IMR-90 (cell line): ENCODE results near the gene MRPL11. TPM values are rescaled to one million over a fixed set of nuclear protein-coding genes. Genes with fewer than 3 reads are reported as not detected.

Experiments used
- ATAC-seq: fragments of 200-7000 bp; cut with Tn5 transposase; 2 replicates; pipeline ENCODE4 v1.9.1; 2020; ENCODE audit warnings: low read depth, mild to moderate bottlenecking, moderate library complexity
- BruUV-seq: library from RNA; stranded (reverse); fragments of 400-500 nt; replicated peaks from 2 replicates; lab custom pipeline; 2021; lab: Mats Ljungman, UMichigan
- CTCF ChIA-PET: fragments of 300-600 bp; formaldehyde crosslinking; extraction: SDS; loops from one replicate; lab custom pipeline; 2021; ENCODE audit warnings: antibody characterized with exemption; lab: Yijun Ruan, JAX
- POLR2A ChIA-PET: fragments of 300-600 bp; sonication (Branson Sonifier 250); formaldehyde crosslinking; loops from one replicate; lab custom pipeline; 2022; ENCODE audit warnings: antibody characterized with exemption; ENCODE audit not compliant: unreplicated experiment; lab: Charles Lee
- DNase-seq: peaks from one replicate; pipeline ENCODE4 v3.0.0; 2013
- H2AFZ ChIP-seq: replicated peaks from 2 replicates; pipeline ENCODE3; 2013; ENCODE audit warnings: low read length, mild to moderate bottlenecking; ENCODE audit not compliant: poor library complexity
- H2AK5ac ChIP-seq: 2 replicates; pipeline ENCODE4 v1.6.1; 2013; ENCODE audit warnings: low read depth, low read length, inconsistent platforms
- H2AK9ac ChIP-seq: replicated peaks from 2 replicates; pipeline ENCODE3; 2013; ENCODE audit warnings: mild to moderate bottlenecking, low read depth, low read length, moderate library complexity; ENCODE audit not compliant: poor library complexity
- H2BK120ac ChIP-seq: 2 replicates; pipeline ENCODE4 v1.6.1; 2013; ENCODE audit warnings: low read depth, low read length, inconsistent platforms
- H2BK15ac ChIP-seq: 3 replicates; pipeline ENCODE4 v1.6.1; 2013; ENCODE audit warnings: low read depth, low read length, inconsistent platforms
- H2BK20ac ChIP-seq: 2 replicates; pipeline ENCODE4 v1.6.1; 2013; ENCODE audit warnings: low read depth, mild to moderate bottlenecking, inconsistent platforms, low read length, moderate library complexity
- H2BK5ac ChIP-seq: 2 replicates; pipeline ENCODE4 v1.6.1; 2013; ENCODE audit warnings: mild to moderate bottlenecking, low read depth, low read length, inconsistent platforms; ENCODE audit not compliant: poor library complexity, severe bottlenecking
- H3K14ac ChIP-seq: replicated peaks from 2 replicates; pipeline ENCODE4 v1.6.1; 2013; ENCODE audit warnings: low read depth, low read length, inconsistent platforms
- H3K18ac ChIP-seq: 2 replicates; pipeline ENCODE4 v1.6.1; 2013; ENCODE audit warnings: low read depth, low read length, control low read depth
- H3K23ac ChIP-seq: 2 replicates; pipeline ENCODE4 v1.6.1; 2013; ENCODE audit warnings: low read depth, low read length, inconsistent platforms
- H3K27ac ChIP-seq: 2 replicates; pipeline ENCODE4 v1.5.1; 2013; ENCODE audit warnings: mild to moderate bottlenecking, control low read depth, low read length; ENCODE audit not compliant: insufficient read depth
- H3K27me3 ChIP-seq: 2 replicates; pipeline ENCODE4 v1.6.1; 2013; ENCODE audit warnings: low read length; ENCODE audit not compliant: control insufficient read depth, insufficient read depth
- H3K36me3 ChIP-seq: 2 replicates; pipeline ENCODE4 v1.6.1; 2013; ENCODE audit warnings: low read length, mixed read lengths; ENCODE audit not compliant: control insufficient read depth, insufficient read depth
- H3K4ac ChIP-seq: 2 replicates; pipeline ENCODE4 v1.6.1; 2013; ENCODE audit warnings: low read depth, low read length, inconsistent platforms
- H3K4me1 ChIP-seq: 2 replicates; pipeline ENCODE4 v1.6.1; 2013; ENCODE audit warnings: low read length, mixed read lengths; ENCODE audit not compliant: control insufficient read depth, insufficient read depth
- H3K4me2 ChIP-seq: 2 replicates; pipeline ENCODE4 v1.6.1; 2013; ENCODE audit warnings: low read depth, mild to moderate bottlenecking, control low read depth, low read length, moderate library complexity
- H3K4me3 ChIP-seq: 2 replicates; pipeline ENCODE4 v1.5.1; 2013; ENCODE audit warnings: low read depth, mild to moderate bottlenecking, control low read depth, low read length, moderate library complexity; ENCODE audit not compliant: insufficient read depth
- H3K56ac ChIP-seq: 2 replicates; pipeline ENCODE4 v1.6.1; 2013; ENCODE audit warnings: low read length, inconsistent platforms; ENCODE audit not compliant: insufficient read depth; ENCODE audit errors: extremely low read depth
- H3K79me1 ChIP-seq, 2 experiments: 2 replicates each; pipeline ENCODE4 v1.6.1; 2013; ENCODE audit warnings: low read length in 2 of 2, inconsistent platforms in 1 of 2, low read depth in 1 of 2
- H3K9ac ChIP-seq: 2 replicates; pipeline ENCODE4 v1.6.1; 2013; ENCODE audit warnings: low read depth, low read length, control low read depth
- H3K9me1 ChIP-seq: 2 replicates; pipeline ENCODE4 v1.6.1; 2013; ENCODE audit warnings: low read length, inconsistent platforms; ENCODE audit not compliant: insufficient read depth
- H3K9me3 ChIP-seq: 2 replicates; pipeline ENCODE4 v1.6.1; 2013; ENCODE audit warnings: low read length; ENCODE audit not compliant: control insufficient read depth, insufficient read depth
- H4K20me1 ChIP-seq: 2 replicates; pipeline ENCODE4 v1.6.1; 2013; ENCODE audit warnings: low read length, inconsistent platforms; ENCODE audit not compliant: insufficient read depth
- H4K5ac ChIP-seq: 2 replicates; pipeline ENCODE4 v1.6.1; 2013; ENCODE audit warnings: mild to moderate bottlenecking, low read depth, low read length, control low read depth
- H4K8ac ChIP-seq, 2 experiments: 2 replicates each; pipeline ENCODE4 v1.6.1; 2013; ENCODE audit warnings: low read depth in 2 of 2, low read length in 2 of 2, control low read depth in 1 of 2, inconsistent platforms in 1 of 2
- H4K91ac ChIP-seq: 2 replicates; pipeline ENCODE4 v1.6.1; 2013; ENCODE audit warnings: low read depth, low read length, inconsistent platforms; ENCODE audit not compliant: insufficient read depth
- BHLHE40 ChIP-seq: fragments of 150-350 bp; IDR thresholded peaks from 2 replicates; pipeline ENCODE4 v1.6.1; 2016; ENCODE audit warnings: mild to moderate bottlenecking, low read depth, low read length
- CEBPB ChIP-seq: IDR thresholded peaks from 2 replicates; pipeline ENCODE4 v1.6.1; 2012; ENCODE audit warnings: low read depth, low read length, improper control_type of control experiment
- CHD1 ChIP-seq: IDR thresholded peaks from 2 replicates; pipeline ENCODE4 v1.6.1; 2012; ENCODE audit warnings: low read depth, low read length, improper control_type of control experiment
- FOS ChIP-seq: fragments of 150-350 bp; IDR thresholded peaks from 2 replicates; pipeline ENCODE4 v1.6.1; 2016; ENCODE audit warnings: low read depth, low read length
- MAFK ChIP-seq: IDR thresholded peaks from 2 replicates; pipeline ENCODE4 v1.6.1; 2012; ENCODE audit warnings: low read depth, low read length, improper control_type of control experiment
- MAZ ChIP-seq: IDR thresholded peaks from 2 replicates; pipeline ENCODE4 v1.6.1; 2012; ENCODE audit warnings: low read depth, mild to moderate bottlenecking, low read length, improper control_type of control experiment, moderate library complexity, borderline replicate concordance
- MXI1 ChIP-seq: IDR thresholded peaks from 2 replicates; pipeline ENCODE4 v1.6.1; 2012; ENCODE audit warnings: low read depth, mild to moderate bottlenecking, low read length, moderate library complexity, borderline replicate concordance
- NFE2L2 ChIP-seq: fragments of 150-350 bp; IDR thresholded peaks from 2 replicates; pipeline ENCODE4 v1.6.1; 2016; ENCODE audit warnings: low read depth, mild to moderate bottlenecking, low read length
- POLR2A ChIP-seq: IDR thresholded peaks from 2 replicates; pipeline ENCODE4 v1.6.1; 2012; ENCODE audit warnings: mild to moderate bottlenecking, low read depth, low read length
- RAD21 ChIP-seq: IDR thresholded peaks from 2 replicates; pipeline ENCODE4 v1.6.1; 2012; ENCODE audit warnings: low read length, improper control_type of control experiment
- RCOR1 ChIP-seq: IDR thresholded peaks from 2 replicates; pipeline ENCODE4 v1.6.1; 2012; ENCODE audit warnings: mild to moderate bottlenecking, low read length, improper control_type of control experiment; ENCODE audit not compliant: insufficient replicate concordance
- RFX5 ChIP-seq: IDR thresholded peaks from 2 replicates; pipeline ENCODE4 v1.8.0; 2012; ENCODE audit warnings: low read depth, mild to moderate bottlenecking, low read length, moderate library complexity
- SMC3 ChIP-seq: fragments of 150-350 bp; IDR thresholded peaks from 2 replicates; pipeline ENCODE4 v1.6.1; 2016; ENCODE audit warnings: low read depth, mild to moderate bottlenecking, antibody characterized with exemption, low read length, moderate library complexity
- WGBS, 2 experiments: methylation state at CpG; one replicate each; pipeline versions ENCODE4 v1.1.5 to v1.1.7; 2013; ENCODE audit warnings: missing lambda C conversion rate in 2 of 2; ENCODE audit not compliant: insufficient read length in 1 of 2; ENCODE audit errors: extremely low coverage in 2 of 2; 5-methylcytosine and 5-hydroxymethylcytosine counted together
- dilution Hi-C: fragments of 300-500 bp; cut with HindIII; formaldehyde crosslinking; loops from one replicate; pipeline ENCODE4 v1.14.3; 2018; ENCODE audit warnings: low sequenced_read_pairs; ENCODE audit not compliant: unreplicated experiment
- in situ Hi-C: fragments of 300-500 bp; cut with MboI; formaldehyde crosslinking; loops from 3 replicates; pipeline ENCODE4 v1.14.3; 2019; ENCODE audit warnings: low sequenced_read_pairs, inconsistent platforms, mixed read lengths
- intact Hi-C: fragments of 100-400 bp; cut with micrococcal nuclease; formaldehyde crosslinking; loops from 2 replicates; pipeline ENCODE4 v1.10.0; 2022
- polyA plus RNA-seq, 3 experiments: library from polyadenylated mRNA; depleted of rRNA; stranded (reverse); fragments of >200 nt; gene quantifications; 2 replicates each; pipeline ENCODE4 v1.2.3, GENCODE V29; 2012; ENCODE audit warnings: low replicate concordance in 1 of 3
- total RNA-seq: library from RNA; depleted of rRNA; stranded (reverse); fragments of >200 nt; gene quantifications from 2 replicates; pipeline ENCODE4 v1.2.3, GENCODE V29; 2012
- TF ChIP-seq, protein P1 (sequence below): conservative IDR thresholded peaks from 2 replicates; pipeline ENCODE4 v1.5.1; 2012; ENCODE audit warnings: mild to moderate bottlenecking, low read depth, low read length, improper control_type of control experiment
- TF ChIP-seq, protein P2 (sequence below): fragments of 150-350 bp; IDR thresholded peaks from 2 replicates; pipeline ENCODE4 v1.6.1; 2016; ENCODE audit warnings: low read depth, mild to moderate bottlenecking, low read length, moderate library complexity, borderline replicate concordance
- TF ChIP-seq, protein P3 (sequence below): fragments of 150-350 bp; IDR thresholded peaks from 2 replicates; pipeline ENCODE4 v1.6.1; 2017; ENCODE audit warnings: mild to moderate bottlenecking, antibody characterized with exemption, low read length, low read depth

Gene MRPL11
- total and polyA plus RNA-seq, 2 of the 4 experiments (the other 2 are of a cell fraction), result 45.5 to 45.6 TPM

DNA sequence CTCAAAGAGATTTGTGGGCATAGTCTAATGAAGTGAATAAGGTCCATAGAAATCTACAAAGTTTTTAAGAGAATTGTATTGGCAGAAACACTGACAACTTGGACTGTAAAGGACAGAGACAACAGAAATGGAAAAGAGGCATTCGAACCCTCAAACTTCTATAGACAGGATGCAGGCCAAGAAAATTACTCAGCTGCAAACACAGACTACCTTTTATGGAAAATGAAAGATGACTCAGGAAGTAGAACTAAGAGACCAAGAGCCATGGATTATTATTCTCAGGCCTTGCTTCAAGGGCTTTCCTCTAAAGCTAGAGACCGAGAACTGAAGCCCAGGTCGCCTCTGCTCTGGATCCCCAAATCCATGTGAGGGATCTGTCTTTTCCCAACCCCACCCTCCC lies 24.3 kb upstream of the MRPL11 start:
- Histone ChIP-seq H3K4me3 (no peak overlapping the region), H4K20me1 (no peaks in the 10 kb centered on the region), H3K9ac (no peak overlapping the region), H3K9me3 (peaks cover 4% of the 10 kb centered on the region; the same call in 1 of the 2 replicates), H4K8ac (no peak overlapping the region), H3K14ac (no peak overlapping the region), H2BK15ac (no peak overlapping the region), H3K4me1 (peaks cover 8% of the 10 kb centered on the region; the same call in 1 of the 2 replicates), H3K23ac (no peak overlapping the region), H2BK120ac (no peak overlapping the region), H2AK9ac (no peak overlapping the region), H3K4ac (no peak overlapping the region), H3K79me1 (peaks cover 6 to 10% of the 10 kb centered on the region in 2 experiments), H3K56ac (no peak overlapping the region), H3K36me3 (no peaks in the 10 kb centered on the region), H4K91ac (no peak overlapping the region), H3K9me1 (peaks cover 5% of the 10 kb centered on the region), H3K27ac (no peak overlapping the region), H2AK5ac (no peak overlapping the region), H2AFZ (no peak overlapping the region), H4K5ac (no peak overlapping the region), H3K27me3 (peaks cover 2% of the 10 kb centered on the region; the same call in 1 of the 2 replicates), H3K18ac (no peak overlapping the region), H3K4me2 (no peak overlapping the region), H2BK5ac (no peak overlapping the region), H2BK20ac (no peak overlapping the region)
- no peak for ATAC-seq
- TF ChIP-seq CHD1, result no peak
- no peak for TF ChIP-seq RFX5
- TF ChIP-seq POLR2A, result no peak
- TF ChIP-seq, protein P1, sequence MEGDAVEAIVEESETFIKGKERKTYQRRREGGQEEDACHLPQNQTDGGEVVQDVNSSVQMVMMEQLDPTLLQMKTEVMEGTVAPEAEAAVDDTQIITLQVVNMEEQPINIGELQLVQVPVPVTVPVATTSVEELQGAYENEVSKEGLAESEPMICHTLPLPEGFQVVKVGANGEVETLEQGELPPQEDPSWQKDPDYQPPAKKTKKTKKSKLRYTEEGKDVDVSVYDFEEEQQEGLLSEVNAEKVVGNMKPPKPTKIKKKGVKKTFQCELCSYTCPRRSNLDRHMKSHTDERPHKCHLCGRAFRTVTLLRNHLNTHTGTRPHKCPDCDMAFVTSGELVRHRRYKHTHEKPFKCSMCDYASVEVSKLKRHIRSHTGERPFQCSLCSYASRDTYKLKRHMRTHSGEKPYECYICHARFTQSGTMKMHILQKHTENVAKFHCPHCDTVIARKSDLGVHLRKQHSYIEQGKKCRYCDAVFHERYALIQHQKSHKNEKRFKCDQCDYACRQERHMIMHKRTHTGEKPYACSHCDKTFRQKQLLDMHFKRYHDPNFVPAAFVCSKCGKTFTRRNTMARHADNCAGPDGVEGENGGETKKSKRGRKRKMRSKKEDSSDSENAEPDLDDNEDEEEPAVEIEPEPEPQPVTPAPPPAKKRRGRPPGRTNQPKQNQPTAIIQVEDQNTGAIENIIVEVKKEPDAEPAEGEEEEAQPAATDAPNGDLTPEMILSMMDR, result no peak
- TF ChIP-seq, protein P2, sequence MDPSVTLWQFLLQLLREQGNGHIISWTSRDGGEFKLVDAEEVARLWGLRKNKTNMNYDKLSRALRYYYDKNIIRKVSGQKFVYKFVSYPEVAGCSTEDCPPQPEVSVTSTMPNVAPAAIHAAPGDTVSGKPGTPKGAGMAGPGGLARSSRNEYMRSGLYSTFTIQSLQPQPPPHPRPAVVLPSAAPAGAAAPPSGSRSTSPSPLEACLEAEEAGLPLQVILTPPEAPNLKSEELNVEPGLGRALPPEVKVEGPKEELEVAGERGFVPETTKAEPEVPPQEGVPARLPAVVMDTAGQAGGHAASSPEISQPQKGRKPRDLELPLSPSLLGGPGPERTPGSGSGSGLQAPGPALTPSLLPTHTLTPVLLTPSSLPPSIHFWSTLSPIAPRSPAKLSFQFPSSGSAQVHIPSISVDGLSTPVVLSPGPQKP, result no peak
- no peak for TF ChIP-seq SMC3
- no peak for TF ChIP-seq MAZ
- no peak for TF ChIP-seq FOS
- TF ChIP-seq MXI1, result no peak
- TF ChIP-seq MAFK, result no peak
- TF ChIP-seq NFE2L2, result no peak
- TF ChIP-seq CEBPB, result no peak
- TF ChIP-seq, protein P3, sequence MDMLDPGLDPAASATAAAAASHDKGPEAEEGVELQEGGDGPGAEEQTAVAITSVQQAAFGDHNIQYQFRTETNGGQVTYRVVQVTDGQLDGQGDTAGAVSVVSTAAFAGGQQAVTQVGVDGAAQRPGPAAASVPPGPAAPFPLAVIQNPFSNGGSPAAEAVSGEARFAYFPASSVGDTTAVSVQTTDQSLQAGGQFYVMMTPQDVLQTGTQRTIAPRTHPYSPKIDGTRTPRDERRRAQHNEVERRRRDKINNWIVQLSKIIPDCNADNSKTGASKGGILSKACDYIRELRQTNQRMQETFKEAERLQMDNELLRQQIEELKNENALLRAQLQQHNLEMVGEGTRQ, result no peak
- TF ChIP-seq RAD21, result no peak
- TF ChIP-seq RCOR1, result no peak
- no peak for TF ChIP-seq BHLHE40
- dilution Hi-C loops (no loop called here), in situ Hi-C loops (no loop called here), intact Hi-C loops (no loop called here)
- POLR2A ChIA-PET, result no interaction called here
- BruUV-seq, result no TSS peak
- WGBS, 2 experiments, result no CpG with 5 or more reads among the region's 3 CpGs
- no peak for DNase-seq
- CTCF ChIA-PET, result no interaction called here
